PC-9 (cell line): ENCODE data around the gene REV1.

Experiments used
- EZH2 ChIP-seq: fragments of 200-600 bp; sonication (generic); IDR thresholded peaks from 2 replicates; pipeline ENCODE4 v1.8.0; 2017; ENCODE audit warnings: antibody characterized with exemption, low read depth
- TF ChIP-seq, protein P1 (sequence below): fragments of 200-600 bp; sonication (generic); conservative IDR thresholded peaks from 2 replicates; pipeline ENCODE4 v1.6.1; 2017; ENCODE audit warnings: mixed run types, antibody characterized with exemption, mild to moderate bottlenecking, moderate library complexity

DNA sequence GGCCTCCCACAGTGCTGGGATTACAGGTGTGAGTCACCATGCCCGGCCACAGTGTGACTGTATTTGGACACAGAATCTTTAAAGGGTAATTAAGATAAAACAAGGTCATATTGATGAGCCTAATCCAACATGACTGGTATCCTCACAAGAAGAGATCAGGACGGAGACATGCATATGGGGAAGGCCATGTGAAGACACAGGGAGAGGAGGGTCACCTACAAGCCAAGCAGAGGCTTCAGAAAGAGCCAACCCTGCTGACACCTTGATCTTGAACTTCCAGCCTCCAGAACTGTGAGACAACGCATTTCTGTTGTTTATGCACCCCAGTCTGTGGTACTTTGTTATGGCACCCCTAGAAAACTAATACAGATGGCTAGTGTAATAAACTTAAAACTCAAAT is 72.4 kb downstream of the REV1 start:
- TF ChIP-seq, protein P1, sequence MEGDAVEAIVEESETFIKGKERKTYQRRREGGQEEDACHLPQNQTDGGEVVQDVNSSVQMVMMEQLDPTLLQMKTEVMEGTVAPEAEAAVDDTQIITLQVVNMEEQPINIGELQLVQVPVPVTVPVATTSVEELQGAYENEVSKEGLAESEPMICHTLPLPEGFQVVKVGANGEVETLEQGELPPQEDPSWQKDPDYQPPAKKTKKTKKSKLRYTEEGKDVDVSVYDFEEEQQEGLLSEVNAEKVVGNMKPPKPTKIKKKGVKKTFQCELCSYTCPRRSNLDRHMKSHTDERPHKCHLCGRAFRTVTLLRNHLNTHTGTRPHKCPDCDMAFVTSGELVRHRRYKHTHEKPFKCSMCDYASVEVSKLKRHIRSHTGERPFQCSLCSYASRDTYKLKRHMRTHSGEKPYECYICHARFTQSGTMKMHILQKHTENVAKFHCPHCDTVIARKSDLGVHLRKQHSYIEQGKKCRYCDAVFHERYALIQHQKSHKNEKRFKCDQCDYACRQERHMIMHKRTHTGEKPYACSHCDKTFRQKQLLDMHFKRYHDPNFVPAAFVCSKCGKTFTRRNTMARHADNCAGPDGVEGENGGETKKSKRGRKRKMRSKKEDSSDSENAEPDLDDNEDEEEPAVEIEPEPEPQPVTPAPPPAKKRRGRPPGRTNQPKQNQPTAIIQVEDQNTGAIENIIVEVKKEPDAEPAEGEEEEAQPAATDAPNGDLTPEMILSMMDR, result no peak
- TF ChIP-seq EZH2, result no peak
